IMR-90 (cell line): ENCODE results near the gene PPP1R17. TPM values are rescaled to one million over a fixed set of nuclear protein-coding genes. Genes with fewer than 3 reads are reported as not detected.

ENCODE experiments used
- ATAC-seq: fragments of 200-7000 bp; cut with Tn5 transposase; 2 replicates; pipeline ENCODE4 v1.9.1; 2020; ENCODE audit warnings: low read depth, mild to moderate bottlenecking, moderate library complexity
- Bru-seq: library from RNA; stranded (reverse); fragments of 400-500 nt; gene quantifications from one replicate; lab custom pipeline; 2021; lab: Mats Ljungman, UMichigan
- BruChase-seq, 2 experiments: library from RNA; stranded (reverse); fragments of 400-500 nt; gene quantifications; one replicate each; lab custom pipeline; 2021; lab: Mats Ljungman, UMichigan
- BruUV-seq: library from RNA; stranded (reverse); fragments of 400-500 nt; replicated peaks from 2 replicates; lab custom pipeline; 2021; lab: Mats Ljungman, UMichigan
- CTCF ChIA-PET: fragments of 300-600 bp; formaldehyde crosslinking; extraction: SDS; loops from one replicate; lab custom pipeline; 2021; ENCODE audit warnings: antibody characterized with exemption; lab: Yijun Ruan, JAX
- POLR2A ChIA-PET: fragments of 300-600 bp; sonication (Branson Sonifier 250); formaldehyde crosslinking; loops from one replicate; lab custom pipeline; 2022; ENCODE audit warnings: antibody characterized with exemption; ENCODE audit not compliant: unreplicated experiment; lab: Charles Lee
- DNase-seq: peaks from one replicate; pipeline ENCODE4 v3.0.0; 2013
- H2AFZ ChIP-seq: replicated peaks from 2 replicates; pipeline ENCODE3; 2013; ENCODE audit warnings: low read length, mild to moderate bottlenecking; ENCODE audit not compliant: poor library complexity
- H2AK5ac ChIP-seq: 2 replicates; pipeline ENCODE4 v1.6.1; 2013; ENCODE audit warnings: low read depth, low read length, inconsistent platforms
- H2AK9ac ChIP-seq: replicated peaks from 2 replicates; pipeline ENCODE3; 2013; ENCODE audit warnings: mild to moderate bottlenecking, low read depth, low read length, moderate library complexity; ENCODE audit not compliant: poor library complexity
- H2BK120ac ChIP-seq: 2 replicates; pipeline ENCODE4 v1.6.1; 2013; ENCODE audit warnings: low read depth, low read length, inconsistent platforms
- H2BK15ac ChIP-seq: 3 replicates; pipeline ENCODE4 v1.6.1; 2013; ENCODE audit warnings: low read depth, low read length, inconsistent platforms
- H2BK20ac ChIP-seq: 2 replicates; pipeline ENCODE4 v1.6.1; 2013; ENCODE audit warnings: low read depth, mild to moderate bottlenecking, inconsistent platforms, low read length, moderate library complexity
- H2BK5ac ChIP-seq: 2 replicates; pipeline ENCODE4 v1.6.1; 2013; ENCODE audit warnings: mild to moderate bottlenecking, low read depth, low read length, inconsistent platforms; ENCODE audit not compliant: poor library complexity, severe bottlenecking
- H3K14ac ChIP-seq: replicated peaks from 2 replicates; pipeline ENCODE4 v1.6.1; 2013; ENCODE audit warnings: low read depth, low read length, inconsistent platforms
- H3K18ac ChIP-seq: 2 replicates; pipeline ENCODE4 v1.6.1; 2013; ENCODE audit warnings: low read depth, low read length, control low read depth
- H3K23ac ChIP-seq: 2 replicates; pipeline ENCODE4 v1.6.1; 2013; ENCODE audit warnings: low read depth, low read length, inconsistent platforms
- H3K27ac ChIP-seq: 2 replicates; pipeline ENCODE4 v1.5.1; 2013; ENCODE audit warnings: mild to moderate bottlenecking, control low read depth, low read length; ENCODE audit not compliant: insufficient read depth
- H3K27me3 ChIP-seq: 2 replicates; pipeline ENCODE4 v1.6.1; 2013; ENCODE audit warnings: low read length; ENCODE audit not compliant: control insufficient read depth, insufficient read depth
- H3K36me3 ChIP-seq: 2 replicates; pipeline ENCODE4 v1.6.1; 2013; ENCODE audit warnings: low read length, mixed read lengths; ENCODE audit not compliant: control insufficient read depth, insufficient read depth
- H3K4ac ChIP-seq: 2 replicates; pipeline ENCODE4 v1.6.1; 2013; ENCODE audit warnings: low read depth, low read length, inconsistent platforms
- H3K4me1 ChIP-seq: 2 replicates; pipeline ENCODE4 v1.6.1; 2013; ENCODE audit warnings: low read length, mixed read lengths; ENCODE audit not compliant: control insufficient read depth, insufficient read depth
- H3K4me2 ChIP-seq: 2 replicates; pipeline ENCODE4 v1.6.1; 2013; ENCODE audit warnings: low read depth, mild to moderate bottlenecking, control low read depth, low read length, moderate library complexity
- H3K4me3 ChIP-seq: 2 replicates; pipeline ENCODE4 v1.5.1; 2013; ENCODE audit warnings: low read depth, mild to moderate bottlenecking, control low read depth, low read length, moderate library complexity; ENCODE audit not compliant: insufficient read depth
- H3K56ac ChIP-seq: 2 replicates; pipeline ENCODE4 v1.6.1; 2013; ENCODE audit warnings: low read length, inconsistent platforms; ENCODE audit not compliant: insufficient read depth; ENCODE audit errors: extremely low read depth
- H3K79me1 ChIP-seq, 2 experiments: 2 replicates each; pipeline ENCODE4 v1.6.1; 2013; ENCODE audit warnings: low read length in 2 of 2, inconsistent platforms in 1 of 2, low read depth in 1 of 2
- H3K9ac ChIP-seq: 2 replicates; pipeline ENCODE4 v1.6.1; 2013; ENCODE audit warnings: low read depth, low read length, control low read depth
- H3K9me1 ChIP-seq: 2 replicates; pipeline ENCODE4 v1.6.1; 2013; ENCODE audit warnings: low read length, inconsistent platforms; ENCODE audit not compliant: insufficient read depth
- H3K9me3 ChIP-seq: 2 replicates; pipeline ENCODE4 v1.6.1; 2013; ENCODE audit warnings: low read length; ENCODE audit not compliant: control insufficient read depth, insufficient read depth
- H4K20me1 ChIP-seq: 2 replicates; pipeline ENCODE4 v1.6.1; 2013; ENCODE audit warnings: low read length, inconsistent platforms; ENCODE audit not compliant: insufficient read depth
- H4K5ac ChIP-seq: 2 replicates; pipeline ENCODE4 v1.6.1; 2013; ENCODE audit warnings: mild to moderate bottlenecking, low read depth, low read length, control low read depth
- H4K8ac ChIP-seq, 2 experiments: 2 replicates each; pipeline ENCODE4 v1.6.1; 2013; ENCODE audit warnings: low read depth in 2 of 2, low read length in 2 of 2, control low read depth in 1 of 2, inconsistent platforms in 1 of 2
- H4K91ac ChIP-seq: 2 replicates; pipeline ENCODE4 v1.6.1; 2013; ENCODE audit warnings: low read depth, low read length, inconsistent platforms; ENCODE audit not compliant: insufficient read depth
- CEBPB ChIP-seq: IDR thresholded peaks from 2 replicates; pipeline ENCODE4 v1.6.1; 2012; ENCODE audit warnings: low read depth, low read length, improper control_type of control experiment
- FOS ChIP-seq: fragments of 150-350 bp; IDR thresholded peaks from 2 replicates; pipeline ENCODE4 v1.6.1; 2016; ENCODE audit warnings: low read depth, low read length
- SMC3 ChIP-seq: fragments of 150-350 bp; IDR thresholded peaks from 2 replicates; pipeline ENCODE4 v1.6.1; 2016; ENCODE audit warnings: low read depth, mild to moderate bottlenecking, antibody characterized with exemption, low read length, moderate library complexity
- WGBS, 2 experiments: methylation state at CpG; one replicate each; pipeline versions ENCODE4 v1.1.5 to v1.1.7; 2013; ENCODE audit warnings: missing lambda C conversion rate in 2 of 2; ENCODE audit not compliant: insufficient read length in 1 of 2; ENCODE audit errors: extremely low coverage in 2 of 2; 5-methylcytosine and 5-hydroxymethylcytosine counted together
- dilution Hi-C: fragments of 300-500 bp; cut with HindIII; formaldehyde crosslinking; loops from one replicate; pipeline ENCODE4 v1.14.3; 2018; ENCODE audit warnings: low sequenced_read_pairs; ENCODE audit not compliant: unreplicated experiment
- in situ Hi-C: fragments of 300-500 bp; cut with MboI; formaldehyde crosslinking; loops from 3 replicates; pipeline ENCODE4 v1.14.3; 2019; ENCODE audit warnings: low sequenced_read_pairs, inconsistent platforms, mixed read lengths
- intact Hi-C: fragments of 100-400 bp; cut with micrococcal nuclease; formaldehyde crosslinking; loops from 2 replicates; pipeline ENCODE4 v1.10.0; 2022
- long read RNA-seq: library from polyadenylated mRNA; unstranded; transcript quantifications from one replicate; pipeline ENCODE4 v2.0.0, GENCODE V29; 2021; ENCODE audit not compliant: unreplicated experiment
- polyA plus RNA-seq, 3 experiments: library from polyadenylated mRNA; depleted of rRNA; stranded (reverse); fragments of >200 nt; gene quantifications; 2 replicates each; pipeline ENCODE4 v1.2.3, GENCODE V29; 2012; ENCODE audit warnings: low replicate concordance in 1 of 3
- total RNA-seq: library from RNA; depleted of rRNA; stranded (reverse); fragments of >200 nt; gene quantifications from 2 replicates; pipeline ENCODE4 v1.2.3, GENCODE V29; 2012; rRNA removed
- TF ChIP-seq, protein P1 (sequence below): conservative IDR thresholded peaks from 2 replicates; pipeline ENCODE4 v1.5.1; 2012; ENCODE audit warnings: mild to moderate bottlenecking, low read depth, low read length, improper control_type of control experiment
- TF ChIP-seq, protein P2 (sequence below): fragments of 150-350 bp; IDR thresholded peaks from 2 replicates; pipeline ENCODE4 v1.6.1; 2016; ENCODE audit warnings: low read depth, mild to moderate bottlenecking, low read length, moderate library complexity, borderline replicate concordance

The PPP1R17 gene
- not detected in 2 replicates for total RNA-seq
- polyA plus RNA-seq (2012; rRNA removed) = not detected in 2 replicates
- polyA plus RNA-seq (2012; cell fraction: cytosol; rRNA removed) = not detected in 2 replicates
- polyA plus RNA-seq (2012; cell fraction: nucleus; rRNA removed; ENCODE audit: low replicate concordance) = not detected in 2 replicates
- Bru-seq, nascent RNA = not detected
- not detected for BruChase-seq, experiment 1, labeled RNA remaining after a 6-hour chase
- BruChase-seq, experiment 2, labeled RNA remaining after a 2-hour chase = not detected
- long read RNA-seq = 0 reads

DNA sequence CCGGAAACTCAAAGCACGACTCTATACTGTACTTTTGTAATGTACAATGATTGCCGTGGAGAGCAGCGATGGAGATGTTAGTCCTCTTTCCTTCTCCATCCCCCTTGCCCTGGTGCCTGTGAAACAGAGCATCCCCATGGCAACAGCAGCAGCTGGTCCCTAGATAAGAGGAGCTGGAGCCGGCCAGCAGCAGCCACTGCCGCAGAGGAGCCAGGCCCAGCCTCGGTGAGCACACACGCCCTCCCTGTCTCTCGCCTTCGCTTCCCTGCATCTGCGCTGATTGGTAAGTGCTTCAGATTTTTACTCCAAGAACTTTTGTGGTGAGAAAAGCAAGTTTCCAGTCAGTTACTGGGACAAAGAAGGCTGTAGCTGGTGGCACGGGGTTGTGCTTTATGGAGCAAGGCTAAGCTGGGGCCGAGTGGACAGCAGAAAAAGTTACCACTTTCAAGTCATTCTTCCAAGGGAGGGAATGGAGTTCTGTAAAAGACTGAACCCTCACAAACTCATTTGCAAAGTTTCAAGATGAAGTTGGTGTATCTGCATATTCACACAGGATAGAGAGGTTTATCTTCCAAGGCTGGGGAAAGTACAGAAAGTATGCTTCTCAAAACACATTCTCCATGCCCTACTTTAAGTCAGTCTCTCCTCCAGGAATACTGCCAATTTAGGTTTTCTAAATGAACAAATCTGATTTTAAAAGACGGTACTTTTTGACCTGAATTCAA, at the start of gene PPP1R17:
Gene PPP1R17, plus strand, starts transcription at position 192 of the 725 bp plus-strand sequence. CDS start 5,227 bp downstream, outside the sequence.
- Histone ChIP-seq H3K4ac (no peak within 1 kb of the TSS), H2BK20ac (no peak within 1 kb of the TSS), H2AK9ac (no peak within 1 kb of the TSS), H3K4me3 (no peak within 1 kb of the TSS), H4K91ac (no peak within 1 kb of the TSS), H4K8ac (no peak within 1 kb of the TSS), H3K23ac (no peak within 1 kb of the TSS), H2BK120ac (no peak within 1 kb of the TSS), H3K18ac (no peak within 1 kb of the TSS), H3K79me1 (no peaks in the 10 kb centered on the region), H3K14ac (no peak within 1 kb of the TSS), H3K4me2 (no peak within 1 kb of the TSS), H3K9me1 (no peaks in the 10 kb centered on the region), H3K4me1 (no peaks in the 10 kb centered on the region), H3K9me3 (no peaks in the 10 kb centered on the region), H2AK5ac (no peak within 1 kb of the TSS), H3K27me3 (no peaks in the 10 kb centered on the region; the same call in 1 of the 2 replicates), H3K56ac (no peak within 1 kb of the TSS), H4K20me1 (no peaks in the 10 kb centered on the region), H3K27ac (no peak within 1 kb of the TSS), H2BK15ac (no peak within 1 kb of the TSS), H2BK5ac (no peak within 1 kb of the TSS), H3K9ac (no peak within 1 kb of the TSS), H3K36me3 (no peaks in the 10 kb centered on the region), H2AFZ (no peak within 1 kb of the TSS), H4K5ac (no peak within 1 kb of the TSS)
- no peak for ATAC-seq
- BruUV-seq = no TSS peak
- dilution Hi-C loops (no loop called here), intact Hi-C loops (no loop called here), in situ Hi-C loops (no loop called here)
- WGBS, 2 experiments = no CpG with 5 or more reads among the region's 14 CpGs
- CTCF ChIA-PET = no interaction called here
- no peak for DNase-seq
- POLR2A ChIA-PET = no interaction called here
- no peak for TF ChIP-seq CEBPB
- TF ChIP-seq, protein P1, sequence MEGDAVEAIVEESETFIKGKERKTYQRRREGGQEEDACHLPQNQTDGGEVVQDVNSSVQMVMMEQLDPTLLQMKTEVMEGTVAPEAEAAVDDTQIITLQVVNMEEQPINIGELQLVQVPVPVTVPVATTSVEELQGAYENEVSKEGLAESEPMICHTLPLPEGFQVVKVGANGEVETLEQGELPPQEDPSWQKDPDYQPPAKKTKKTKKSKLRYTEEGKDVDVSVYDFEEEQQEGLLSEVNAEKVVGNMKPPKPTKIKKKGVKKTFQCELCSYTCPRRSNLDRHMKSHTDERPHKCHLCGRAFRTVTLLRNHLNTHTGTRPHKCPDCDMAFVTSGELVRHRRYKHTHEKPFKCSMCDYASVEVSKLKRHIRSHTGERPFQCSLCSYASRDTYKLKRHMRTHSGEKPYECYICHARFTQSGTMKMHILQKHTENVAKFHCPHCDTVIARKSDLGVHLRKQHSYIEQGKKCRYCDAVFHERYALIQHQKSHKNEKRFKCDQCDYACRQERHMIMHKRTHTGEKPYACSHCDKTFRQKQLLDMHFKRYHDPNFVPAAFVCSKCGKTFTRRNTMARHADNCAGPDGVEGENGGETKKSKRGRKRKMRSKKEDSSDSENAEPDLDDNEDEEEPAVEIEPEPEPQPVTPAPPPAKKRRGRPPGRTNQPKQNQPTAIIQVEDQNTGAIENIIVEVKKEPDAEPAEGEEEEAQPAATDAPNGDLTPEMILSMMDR = no peak
- no peak for TF ChIP-seq SMC3
- TF ChIP-seq, protein P2, sequence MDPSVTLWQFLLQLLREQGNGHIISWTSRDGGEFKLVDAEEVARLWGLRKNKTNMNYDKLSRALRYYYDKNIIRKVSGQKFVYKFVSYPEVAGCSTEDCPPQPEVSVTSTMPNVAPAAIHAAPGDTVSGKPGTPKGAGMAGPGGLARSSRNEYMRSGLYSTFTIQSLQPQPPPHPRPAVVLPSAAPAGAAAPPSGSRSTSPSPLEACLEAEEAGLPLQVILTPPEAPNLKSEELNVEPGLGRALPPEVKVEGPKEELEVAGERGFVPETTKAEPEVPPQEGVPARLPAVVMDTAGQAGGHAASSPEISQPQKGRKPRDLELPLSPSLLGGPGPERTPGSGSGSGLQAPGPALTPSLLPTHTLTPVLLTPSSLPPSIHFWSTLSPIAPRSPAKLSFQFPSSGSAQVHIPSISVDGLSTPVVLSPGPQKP = no peak
- no peak for TF ChIP-seq FOS
